Activated T-cell treated with anti-CD3 and anti-CD28 coated beads for 4 hours (primary cell): Measurements from ENCODE around the gene ATP6V1G1.
"Not testable (repeated sequence)": the region's sequence is repeated elsewhere in the genome, so short reads cannot be mapped to it uniquely, and the experiment has no call there.

Experiments used
- DNase-seq: peaks from one replicate; pipeline ENCODE4 v3.0.0-alpha.2; 2020

Gene ATP6V1G1

DNA sequence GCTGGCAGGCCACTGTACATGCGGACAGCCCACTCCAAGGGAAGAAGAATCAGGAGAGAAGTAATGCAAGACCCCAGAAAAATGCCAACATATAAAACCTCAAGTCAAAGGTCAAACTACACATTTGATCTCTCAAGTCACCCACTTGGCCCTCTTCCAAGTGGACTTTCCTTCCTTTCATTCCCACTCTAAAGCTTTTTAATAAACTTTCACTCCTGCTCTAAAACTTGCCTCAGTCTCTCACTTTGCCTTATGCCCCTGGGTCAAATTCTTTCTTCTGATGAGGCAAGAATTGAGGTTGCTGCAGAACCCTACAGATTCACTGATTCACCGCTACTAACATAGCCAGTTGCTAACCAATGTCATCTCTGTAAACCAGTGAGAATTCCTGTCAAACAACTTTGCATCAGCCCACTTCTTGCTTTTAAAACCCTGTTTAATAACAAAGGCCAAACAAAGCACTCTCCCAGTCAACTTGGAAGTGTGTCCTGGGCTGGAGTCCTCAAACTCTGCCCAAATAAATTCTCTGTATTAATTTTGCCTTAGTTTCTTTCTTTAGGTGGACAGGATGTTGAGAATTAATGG, 6.9 kb upstream of the ATP6V1G1 start:
- no peak for DNase-seq

DNA sequence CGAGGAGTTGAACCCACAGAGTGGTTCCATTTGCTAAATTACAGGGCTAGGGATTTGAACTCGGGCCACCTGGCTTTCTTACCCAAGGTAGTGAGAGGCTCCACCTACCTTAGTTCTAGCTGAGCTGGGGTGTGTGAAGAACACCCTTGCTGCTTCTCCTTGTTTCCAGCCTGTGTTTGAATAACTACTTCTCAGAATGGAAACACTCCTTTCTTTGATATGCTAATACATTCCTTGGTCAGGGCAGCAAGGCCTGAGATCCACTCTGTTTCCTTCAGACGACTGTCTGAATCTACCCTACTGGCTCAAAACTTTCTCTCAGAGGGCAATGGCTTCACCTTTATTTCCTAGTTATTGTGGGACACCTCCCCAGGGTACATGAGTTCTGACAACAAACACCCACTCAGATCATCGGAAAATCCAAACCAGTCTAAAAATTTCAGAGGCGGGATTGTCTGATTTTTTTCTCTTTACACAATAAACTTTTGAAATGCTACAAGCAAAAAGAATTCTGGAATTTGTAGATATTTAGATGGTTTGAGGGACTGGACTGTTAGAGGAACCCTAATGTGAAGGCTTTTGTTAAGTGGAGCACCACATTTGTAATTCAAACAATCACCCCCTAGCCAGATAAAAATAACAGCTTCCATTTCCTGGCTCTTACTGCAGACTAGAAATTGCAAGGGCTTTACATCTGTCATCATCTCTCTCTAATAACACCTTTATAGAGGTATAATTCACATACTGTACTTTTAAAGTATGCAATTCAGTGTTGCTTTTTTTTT, 4.0 kb upstream of the ATP6V1G1 start:
- DNase-seq: no peak

DNA sequence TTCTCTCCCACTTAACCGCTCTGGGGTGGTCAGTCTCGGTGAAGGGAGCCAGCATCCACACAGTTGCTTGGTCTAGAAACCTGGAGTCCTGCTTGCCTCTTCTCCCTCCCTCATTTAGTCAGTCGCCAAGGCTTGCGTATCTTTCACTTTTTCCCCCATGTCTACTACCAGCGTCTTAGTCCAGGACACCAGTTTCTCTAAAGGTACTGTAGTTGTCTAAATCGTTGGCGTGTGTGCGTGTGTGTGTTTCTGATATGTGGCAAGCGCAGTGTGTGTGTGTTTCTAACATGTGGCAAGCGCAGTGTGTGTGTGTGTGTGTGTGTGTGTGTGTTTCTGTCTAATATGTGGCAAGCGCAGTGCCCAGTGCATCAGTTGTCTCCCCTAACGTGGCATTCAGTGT, 641 bp downstream of the ATP6V1G1 start:
- DNase-seq: peak; percentile 9

DNA sequence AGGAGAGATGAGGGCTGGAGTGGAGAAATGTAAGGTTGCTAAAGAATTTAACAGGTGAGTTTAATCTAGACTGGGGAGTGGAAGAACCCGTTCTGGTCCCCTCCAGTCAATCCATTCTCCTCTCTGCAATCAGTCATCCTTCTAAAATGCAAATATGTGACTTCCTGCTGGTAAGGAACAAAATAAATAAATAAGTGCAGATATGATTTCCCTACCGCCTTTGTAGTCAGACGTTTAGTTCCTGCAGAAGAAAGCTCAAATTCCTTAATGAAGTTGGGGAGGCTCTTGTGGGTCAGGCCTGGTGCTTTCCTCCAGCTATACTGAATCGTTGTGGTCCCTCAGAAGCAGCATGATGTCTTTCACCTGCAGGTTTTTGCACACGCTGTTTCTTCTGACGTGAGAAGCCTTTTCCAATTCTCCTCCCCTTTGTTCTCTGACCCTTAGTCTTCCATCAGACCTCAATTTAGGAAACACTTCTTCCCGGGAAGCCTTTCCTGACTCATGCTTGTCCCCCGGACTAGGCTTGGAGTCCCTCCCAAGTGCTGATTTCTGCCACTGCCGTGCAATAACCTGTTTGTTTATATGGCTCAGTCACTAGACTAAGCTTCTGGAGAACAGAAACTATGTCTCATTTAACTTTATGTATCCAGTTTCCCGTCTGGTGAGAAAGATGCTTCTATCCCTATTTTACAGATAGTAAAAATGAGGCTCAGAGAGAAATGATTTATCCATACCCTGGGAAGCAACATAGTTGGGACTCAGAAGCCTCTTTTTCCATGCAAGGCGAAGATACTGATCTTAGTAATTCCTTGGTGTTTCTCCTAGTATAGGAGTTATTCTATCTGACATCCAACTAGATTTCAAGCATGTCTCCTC, 1.3 kb downstream of the ATP6V1G1 start:
- no peak for DNase-seq

DNA sequence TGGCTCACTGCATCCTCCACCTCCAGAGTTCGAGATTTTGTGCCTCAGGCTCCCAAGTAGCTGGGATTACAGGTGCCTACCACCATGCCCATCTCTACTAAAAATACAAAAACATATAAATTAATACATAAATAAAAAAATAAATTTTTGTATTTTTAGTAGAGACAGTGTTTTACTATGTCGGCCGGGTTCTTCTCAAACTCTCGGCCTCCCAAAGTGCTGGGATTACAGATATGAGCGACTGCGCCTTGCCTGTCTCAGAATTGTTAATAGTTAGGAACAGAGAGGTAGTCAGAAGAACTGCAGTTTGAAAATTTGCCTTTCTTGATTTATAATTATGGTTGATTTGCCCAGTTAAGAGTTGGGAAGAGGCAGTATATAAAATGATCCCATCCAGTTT, 2.8 kb downstream of the ATP6V1G1 start:
- no peak for DNase-seq

DNA sequence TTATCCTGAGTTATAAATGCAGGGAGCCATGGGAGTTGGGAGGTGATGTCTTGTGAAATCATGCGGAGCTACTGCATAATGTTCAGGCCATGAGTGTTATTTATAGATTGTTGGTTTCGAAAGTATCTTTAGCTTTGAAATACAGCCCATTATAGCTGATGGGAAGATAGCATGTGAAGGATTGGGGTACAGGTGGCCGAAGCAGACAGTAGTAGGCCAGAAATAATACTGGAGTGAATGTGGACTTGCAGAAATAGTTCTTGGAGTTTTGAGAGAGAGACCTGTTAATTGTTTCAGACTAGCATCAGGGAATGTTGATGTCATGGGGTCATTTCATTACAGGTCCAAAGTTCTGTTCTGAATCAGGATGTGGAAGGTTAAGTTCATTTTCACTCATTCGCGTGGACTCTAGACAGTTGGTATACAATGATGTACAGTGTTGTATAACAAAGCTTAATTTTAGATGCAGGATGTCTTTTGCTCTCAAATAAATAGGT, 3.8 kb downstream of the ATP6V1G1 start:
- no peak for DNase-seq

DNA sequence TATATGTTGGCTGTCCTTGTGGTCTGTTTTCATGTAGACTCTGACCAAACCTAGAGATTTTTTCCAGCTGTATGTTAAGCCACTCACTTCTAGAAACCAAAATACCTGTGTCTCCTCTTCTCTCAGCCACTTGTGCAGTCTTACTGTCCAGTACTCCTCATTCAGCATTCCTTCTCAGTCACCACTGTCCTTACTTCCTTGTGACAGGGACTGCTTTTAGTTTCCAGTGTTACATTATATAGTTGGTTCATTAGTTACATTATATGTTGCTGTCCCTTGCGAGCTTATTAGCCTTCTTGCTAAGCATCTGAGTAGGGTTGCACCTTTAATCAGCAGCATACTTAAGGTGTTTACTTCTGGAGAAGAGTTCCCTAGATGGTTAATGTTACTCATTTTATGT, 4.3 kb downstream of the ATP6V1G1 start:
- no peak for DNase-seq

DNA sequence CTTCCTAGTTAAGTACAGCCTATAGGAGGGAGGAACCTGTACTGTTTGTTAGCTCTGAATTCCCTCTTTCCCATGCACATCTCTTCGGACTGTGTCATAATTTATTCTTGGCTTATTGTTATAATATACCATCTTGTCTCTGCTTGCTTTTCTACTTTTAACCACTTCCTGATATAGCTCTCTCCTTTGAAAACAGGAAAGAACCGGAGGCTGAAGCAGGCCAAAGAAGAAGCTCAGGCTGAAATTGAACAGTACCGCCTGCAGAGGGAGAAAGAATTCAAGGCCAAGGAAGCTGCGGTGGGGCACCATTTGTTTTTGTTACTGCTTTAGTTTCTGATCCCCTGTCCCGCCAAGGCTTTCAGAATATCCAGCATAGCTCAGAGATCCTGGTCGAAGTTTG, 4.8 kb downstream of the ATP6V1G1 start:
- peak; percentile 11 for DNase-seq

DNA sequence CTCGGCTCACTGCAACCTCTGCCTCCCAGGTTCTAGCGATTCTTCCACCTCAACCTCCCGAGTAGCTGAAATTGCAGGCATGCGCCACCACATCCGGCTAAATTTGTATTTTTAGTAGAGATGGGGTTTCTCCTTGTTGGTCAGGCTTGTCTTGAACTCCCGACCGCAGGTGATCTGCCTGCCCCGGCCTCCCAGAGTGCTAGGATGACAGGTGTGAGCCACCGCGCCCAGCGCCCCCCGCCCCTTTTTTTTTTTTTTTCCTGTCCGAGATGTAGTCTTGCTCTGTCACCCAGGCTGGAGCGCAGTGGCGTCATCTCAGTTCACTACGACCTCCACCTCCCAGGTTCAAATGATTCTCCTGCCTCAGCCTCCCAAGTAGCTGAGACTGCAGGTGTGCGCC, 6.6 kb downstream of the ATP6V1G1 start:
- no peak for DNase-seq

DNA sequence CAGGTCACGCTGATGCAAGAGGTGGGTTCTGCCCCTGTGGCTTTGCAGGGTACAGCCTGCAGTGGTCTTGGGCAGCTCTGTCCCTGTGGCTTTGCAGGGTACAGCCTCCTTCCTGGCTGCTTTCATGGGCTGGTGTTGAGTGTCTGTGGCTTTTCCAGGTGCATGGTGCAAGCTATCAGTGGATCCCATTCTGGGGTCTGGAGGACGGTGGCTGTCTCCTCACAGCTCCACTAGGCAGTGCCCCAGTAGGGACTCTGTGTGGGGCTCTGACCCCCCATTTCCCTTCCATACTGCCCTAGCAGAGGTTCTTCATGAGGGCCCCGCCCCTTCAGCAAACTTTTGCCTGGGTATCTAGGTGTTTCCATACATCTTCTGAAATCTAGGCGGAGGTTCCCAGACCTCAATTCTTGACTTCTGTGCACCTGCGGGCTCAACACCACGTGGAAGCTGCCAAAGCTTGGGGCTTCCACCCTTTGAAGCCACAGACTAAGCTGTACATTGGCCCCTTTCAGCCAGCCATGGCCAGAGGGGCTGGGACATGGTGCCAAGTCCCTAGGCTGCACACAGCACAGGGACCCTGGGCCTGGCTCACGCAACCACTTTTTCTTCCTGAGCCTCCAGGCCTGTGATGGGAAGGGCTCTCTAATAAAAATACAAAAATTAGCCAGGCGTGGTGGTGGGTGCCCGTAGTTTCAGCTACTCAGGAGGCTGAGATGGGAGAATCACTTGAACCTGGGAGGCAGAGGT, 13.1 kb downstream of the ATP6V1G1 start:
- DNase-seq: not testable (repeated sequence)

DNA sequence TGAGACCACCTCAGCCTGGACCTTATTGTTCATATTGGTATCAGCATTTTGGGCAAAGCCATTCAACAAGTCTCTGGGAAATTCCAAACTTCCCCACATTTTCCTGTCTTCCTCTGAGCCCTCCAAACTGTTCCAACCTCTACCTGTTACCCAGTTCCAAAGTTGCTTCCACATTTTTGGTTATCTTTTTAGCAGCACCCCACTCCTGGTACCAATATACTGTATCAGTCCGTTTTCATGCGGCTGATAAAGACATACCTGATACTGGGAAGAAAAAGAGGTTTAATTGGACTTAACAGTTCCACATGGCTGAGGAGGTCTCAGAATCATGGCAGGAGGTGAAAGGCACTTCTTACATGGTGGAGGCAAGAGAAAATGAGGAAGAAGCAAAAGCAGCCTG, 14.2 kb downstream of the ATP6V1G1 start:
- not testable (repeated sequence) for DNase-seq

DNA sequence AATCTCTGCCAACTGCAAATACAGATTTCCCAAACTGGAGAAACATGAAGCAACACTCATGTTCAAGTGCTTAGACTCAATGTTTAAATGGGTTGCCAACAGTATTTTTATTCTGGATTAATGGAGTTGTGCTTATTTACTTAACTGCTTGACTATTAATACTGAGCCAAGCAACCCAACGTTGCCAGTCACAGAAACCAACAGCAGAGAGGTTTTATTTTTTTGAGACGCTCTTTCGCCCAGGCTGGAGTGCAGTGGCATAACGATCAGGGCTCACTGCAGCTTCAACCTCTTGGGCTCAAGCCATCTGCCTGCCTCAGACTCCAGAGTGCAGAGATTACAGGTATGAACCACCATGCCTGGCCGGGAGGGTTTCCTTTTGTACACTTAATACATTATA, 15.1 kb downstream of the ATP6V1G1 start:
- no peak for DNase-seq

DNA sequence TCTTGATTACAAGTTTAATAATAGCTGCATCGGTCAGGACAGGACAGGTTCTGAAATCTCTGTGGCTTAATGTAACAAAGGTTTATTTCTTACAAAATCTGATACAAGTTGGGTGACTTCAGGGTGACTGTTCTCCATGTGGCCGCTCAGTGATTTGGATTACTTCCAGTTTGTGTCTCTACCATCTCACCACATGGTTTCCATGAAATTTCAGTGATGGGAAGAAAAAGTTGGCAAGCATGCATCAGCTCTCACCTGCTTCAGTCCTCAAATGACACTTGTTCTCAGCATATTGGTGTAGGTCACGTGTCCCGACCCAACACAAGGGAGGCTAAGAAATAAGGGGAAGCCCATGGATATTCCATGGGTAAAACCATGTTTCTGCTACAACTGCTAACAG, 15.7 kb downstream of the ATP6V1G1 start:
- no peak for DNase-seq

DNA sequence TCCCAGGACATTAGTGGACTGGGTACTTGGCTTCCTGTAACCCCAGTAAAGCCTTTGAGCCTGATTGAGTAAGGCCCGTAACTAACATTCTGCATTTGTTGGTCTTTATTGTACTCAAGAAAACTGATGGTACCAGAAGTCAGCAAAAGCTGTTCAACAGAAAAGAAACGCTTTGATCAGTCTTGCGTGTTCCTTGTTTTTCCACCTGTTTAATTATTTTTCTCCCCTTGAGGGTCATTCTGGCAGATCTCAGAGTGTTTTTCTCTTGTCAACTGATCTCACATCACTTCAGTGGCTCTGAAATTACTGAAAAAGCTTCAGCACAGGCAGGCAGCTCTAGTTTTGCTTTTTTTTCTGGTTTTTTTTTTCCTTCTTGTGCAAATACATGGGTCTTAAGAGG, 17.4 kb downstream of the ATP6V1G1 start:
- DNase-seq: no peak

DNA sequence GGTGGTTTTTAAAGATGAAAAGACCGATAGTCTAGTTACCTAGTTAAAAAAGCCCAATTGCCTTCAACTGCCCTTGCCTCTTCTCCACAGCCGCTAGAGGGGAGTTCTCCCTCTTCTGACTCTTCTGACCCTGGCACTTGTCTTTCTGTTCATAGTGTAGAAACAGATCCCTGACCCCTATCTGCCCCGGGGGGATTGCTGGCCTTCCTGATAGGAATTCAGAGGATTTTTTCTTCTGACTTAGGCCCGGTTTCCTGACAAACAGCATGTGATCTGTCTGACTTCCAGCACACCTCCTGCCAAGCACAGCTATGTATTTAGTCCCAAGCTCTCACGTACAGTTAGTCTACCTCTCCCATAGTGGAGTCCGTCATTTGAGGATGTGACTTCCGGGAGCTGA, 18.5 kb downstream of the ATP6V1G1 start:
- DNase-seq: no peak

DNA sequence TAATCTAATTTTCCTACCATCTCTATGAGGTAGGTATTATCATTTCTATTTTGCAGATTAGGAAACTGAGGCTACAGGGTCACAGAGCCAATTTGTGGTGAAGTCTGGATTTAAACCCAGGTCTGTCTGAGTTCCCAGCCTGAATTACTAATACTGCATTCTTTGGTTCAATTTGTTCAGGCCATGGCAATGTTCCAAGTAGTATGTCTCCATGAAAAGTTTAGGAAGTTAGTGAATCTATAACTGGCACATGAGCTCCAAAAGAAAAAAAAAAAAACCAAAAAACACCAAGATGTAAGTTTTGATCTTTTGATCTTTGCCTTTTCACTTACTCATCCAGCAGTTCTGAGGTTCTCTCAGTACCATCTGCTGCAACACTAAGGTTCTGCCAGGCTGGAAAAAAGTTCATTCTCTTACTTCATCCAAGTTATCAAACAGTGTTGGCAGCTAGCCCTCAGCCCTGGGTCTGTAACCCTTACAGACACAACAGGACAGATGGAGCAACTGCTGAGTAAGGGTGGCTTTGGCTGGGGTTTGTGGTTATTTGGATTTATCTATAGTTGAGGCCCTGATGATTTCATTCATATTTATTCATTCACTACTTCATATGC, 19.1 kb downstream of the ATP6V1G1 start:
- no peak for DNase-seq

DNA sequence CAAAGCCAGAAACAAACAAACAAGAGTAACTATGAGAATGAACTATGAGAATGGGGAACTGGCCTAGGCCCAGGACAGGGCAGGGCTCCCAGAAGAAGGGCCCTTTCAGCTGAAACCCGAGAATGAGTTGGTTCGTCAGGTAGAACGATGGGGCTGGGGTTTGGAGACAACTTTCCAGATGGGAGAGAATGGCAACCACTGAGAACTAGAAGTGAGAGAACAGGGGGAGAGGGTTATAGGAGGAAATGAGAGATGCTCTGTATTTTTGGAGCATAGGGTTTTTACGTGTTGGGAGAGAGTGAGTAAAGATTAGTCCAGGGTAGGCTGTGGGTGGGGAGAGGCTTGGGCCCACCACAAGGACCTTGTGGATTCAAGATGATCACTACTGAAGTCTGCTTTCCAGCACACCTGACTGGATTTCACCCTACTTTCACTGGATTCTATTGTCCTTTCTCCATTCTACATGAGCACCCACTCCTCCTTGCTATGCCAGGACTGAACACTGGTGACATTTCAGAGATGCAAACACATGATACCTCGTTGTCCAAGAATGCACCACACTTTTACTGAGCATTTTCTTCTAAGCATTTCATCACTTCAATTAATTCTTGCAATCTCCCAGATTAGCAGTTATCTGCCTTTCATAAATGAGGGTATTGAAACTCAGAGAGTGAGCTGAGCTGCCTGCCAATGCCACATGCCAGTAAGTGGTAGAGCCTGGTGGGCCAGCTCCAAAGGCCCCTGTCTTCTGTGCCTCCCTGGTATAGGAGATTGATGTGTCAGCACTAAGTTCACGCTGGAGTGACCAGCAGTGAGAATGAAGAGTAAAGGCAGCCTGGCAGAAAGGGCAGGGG, 20.3 kb downstream of the ATP6V1G1 start:
- DNase-seq: no peak

DNA sequence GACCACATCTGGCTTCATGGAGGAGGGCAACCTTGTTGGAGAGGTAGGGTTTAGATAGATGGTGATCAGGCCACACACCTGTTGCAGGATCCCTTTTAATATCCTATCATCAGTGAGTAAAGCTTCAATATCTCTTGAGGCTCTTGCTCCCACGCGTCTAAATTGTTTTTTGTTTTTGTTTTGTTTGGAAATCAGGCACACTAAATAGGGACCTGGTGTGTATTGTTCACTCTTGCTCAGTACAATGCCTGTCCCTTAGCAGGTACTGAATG, 20.9 kb downstream of the ATP6V1G1 start:
- no peak for DNase-seq

DNA sequence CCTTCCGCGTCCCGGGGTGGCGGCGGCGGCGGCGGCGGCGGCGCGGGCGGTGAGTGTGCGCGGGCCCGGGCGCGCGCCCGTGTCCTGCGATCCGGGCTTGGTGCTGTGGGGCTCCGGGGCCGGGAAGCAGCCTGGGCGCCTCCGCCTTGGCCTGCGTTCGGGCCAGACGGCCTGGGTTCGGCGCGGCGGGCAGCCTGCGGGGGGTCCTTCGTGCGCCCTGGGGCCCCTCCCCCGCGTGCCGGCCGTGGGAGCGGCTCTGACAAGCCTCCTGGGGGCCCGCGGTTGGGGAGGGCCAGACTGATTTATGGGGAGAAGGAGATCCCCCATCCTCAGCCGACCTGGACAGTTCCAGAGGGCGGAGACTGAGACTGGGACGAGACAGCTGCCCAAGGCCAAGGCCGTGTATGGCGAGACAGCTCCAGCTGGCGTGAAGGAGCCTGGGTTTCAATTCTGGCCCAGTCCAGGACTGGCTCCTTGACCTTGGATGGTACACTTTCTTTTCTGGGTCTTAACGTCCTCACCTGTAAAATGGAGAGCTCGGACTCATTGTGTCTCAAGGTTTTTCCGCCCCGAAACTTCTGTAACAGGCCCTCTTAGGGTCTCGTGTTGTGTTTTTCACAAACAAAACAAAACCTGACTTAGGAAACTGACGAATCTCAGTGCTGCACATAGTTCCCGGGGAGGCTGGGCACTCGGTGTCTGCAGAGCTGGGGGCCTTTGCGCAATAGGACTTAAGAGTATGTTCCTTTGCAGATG, 24.1 kb downstream of the ATP6V1G1 start:
- peak; percentile 26 for DNase-seq

DNA sequence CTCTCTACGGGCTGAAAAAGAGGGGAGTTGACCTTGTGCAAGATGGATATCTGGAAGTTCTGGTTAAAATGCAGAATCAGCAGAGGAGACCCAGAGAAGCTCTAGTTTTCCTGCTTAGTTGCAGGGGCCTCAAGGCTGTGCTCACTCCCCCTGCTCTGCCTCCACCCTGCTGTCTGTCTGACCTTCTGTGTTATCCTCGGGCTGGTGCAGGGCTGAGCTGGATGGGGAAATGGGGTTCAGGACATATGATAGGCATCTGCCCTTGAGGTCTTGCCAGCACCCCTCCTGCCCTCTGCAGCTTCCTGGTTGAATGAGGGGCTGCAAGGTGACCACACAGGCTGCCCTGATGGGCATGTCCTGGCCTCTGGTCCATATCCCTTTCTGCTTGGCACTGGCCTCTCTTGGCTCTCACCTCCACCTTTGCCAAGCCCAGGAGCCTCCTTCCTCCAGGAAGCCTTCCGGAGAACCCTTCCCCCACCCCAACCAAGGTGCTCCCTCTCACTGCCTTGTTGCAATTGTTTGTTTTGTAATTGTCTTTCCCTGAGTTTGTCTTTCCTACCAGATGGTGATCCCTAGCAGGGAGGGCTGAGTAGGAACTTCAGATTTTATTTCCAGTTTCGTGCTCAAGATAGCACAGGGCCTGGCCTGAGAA, 24.8 kb downstream of the ATP6V1G1 start:
- no peak for DNase-seq
